Measurements from ENCODE around the gene C19orf18. TPM values are rescaled to one million over a fixed set of nuclear protein-coding genes. Genes with fewer than 3 reads are reported as not detected.

The C19orf18 gene
- total RNA-seq, 1 experiment from 2014 or later = 0.43 TPM

- no peak for DNase-seq (ENCODE audit: low spot score)
- CTCF ChIA-PET = no interaction called here
- no TSS peak for BruUV-seq (replicated peaks)
These were observed 45.8 kb upstream of the C19orf18 start for GRCh38 chr19:58020129-58020528.

GRCh38 chr19:58014141-58014540 lies 39.8 kb upstream of the C19orf18 start:
- intact Hi-C loops (cut with micrococcal nuclease; ENCODE audit: unreplicated experiment) = no loop called here
- CTCF ChIA-PET = no interaction called here
- Histone ChIP-seq H3K27me3 (replicated peaks; ENCODE audit: insufficient read depth, low read depth, low read length, poor library complexity) (no peaks in the 10 kb centered on the region), H3K9me3 (ENCODE audit: low read depth, low read length, poor library complexity, severe bottlenecking) (no peaks in the 10 kb centered on the region), H3K36me3 (ENCODE audit: insufficient read depth, low read length, poor library complexity, severe bottlenecking) (no peaks in the 10 kb centered on the region), H3K27ac (ENCODE audit: low read depth, low read length, poor library complexity, severe bottlenecking) (no peak overlapping the region), H3K4me1 (ENCODE audit: insufficient read depth, low read length, poor library complexity, severe bottlenecking) (peaks cover 4% of the 10 kb centered on the region), H3K4me3 (ENCODE audit: low read depth, low read length, poor library complexity, severe bottlenecking) (no peak overlapping the region)
- BruUV-seq (replicated peaks) = no TSS peak
- DNase-seq (ENCODE audit: low spot score) = no peak
- POLR2A ChIA-PET (ENCODE audit: low non-redundant PET) = no interaction called here
- TF ChIP-seq CTCF (conservative IDR thresholded peaks at IDR 0.05; ENCODE audit: low read depth, low read length) (no peak), EZH2 (IDR thresholded peaks at IDR 0.05; ENCODE audit: borderline replicate concordance, low read depth, low read length, poor library complexity, severe bottlenecking) (no peak)

More at GRCh38 chr19:58020129-58020528, 45.8 kb upstream of the C19orf18 start:
- Histone ChIP-seq H3K4me1 (ENCODE audit: insufficient read depth, low read length, poor library complexity, severe bottlenecking) (no peaks in the 10 kb centered on the region), H3K4me3 (ENCODE audit: low read depth, low read length, poor library complexity, severe bottlenecking) (no peak overlapping the region), H3K27me3 (replicated peaks; ENCODE audit: insufficient read depth, low read depth, low read length, poor library complexity) (no peaks in the 10 kb centered on the region), H3K36me3 (ENCODE audit: insufficient read depth, low read length, poor library complexity, severe bottlenecking) (no peaks in the 10 kb centered on the region), H3K27ac (ENCODE audit: low read depth, low read length, poor library complexity, severe bottlenecking) (no peak overlapping the region), H3K9me3 (ENCODE audit: low read depth, low read length, poor library complexity, severe bottlenecking) (peaks cover 3% of the 10 kb centered on the region)
- intact Hi-C loops (cut with micrococcal nuclease; ENCODE audit: unreplicated experiment) = no loop called here
- POLR2A ChIA-PET (ENCODE audit: low non-redundant PET) = no interaction called here
- TF ChIP-seq CTCF (conservative IDR thresholded peaks at IDR 0.05; ENCODE audit: low read depth, low read length) (no peak), EZH2 (IDR thresholded peaks at IDR 0.05; ENCODE audit: borderline replicate concordance, low read depth, low read length, poor library complexity, severe bottlenecking) (no peak)

- BruUV-seq (replicated peaks) = no TSS peak
- Histone ChIP-seq H3K27ac (ENCODE audit: low read depth, low read length, poor library complexity, severe bottlenecking) (no peak overlapping the region), H3K27me3 (replicated peaks; ENCODE audit: insufficient read depth, low read depth, low read length, poor library complexity) (no peaks in the 10 kb centered on the region), H3K4me1 (ENCODE audit: insufficient read depth, low read length, poor library complexity, severe bottlenecking) (peaks cover 5% of the 10 kb centered on the region), H3K9me3 (ENCODE audit: low read depth, low read length, poor library complexity, severe bottlenecking) (peaks cover 8% of the 10 kb centered on the region), H3K4me3 (ENCODE audit: low read depth, low read length, poor library complexity, severe bottlenecking) (peak overlapping the region; percentile 59), H3K36me3 (ENCODE audit: insufficient read depth, low read length, poor library complexity, severe bottlenecking) (peaks cover 9% of the 10 kb centered on the region)
- no peak for DNase-seq (ENCODE audit: low spot score)
- intact Hi-C loops (cut with micrococcal nuclease; ENCODE audit: unreplicated experiment) = no loop called here
- CTCF ChIA-PET = no interaction called here
- TF ChIP-seq CTCF (conservative IDR thresholded peaks at IDR 0.05; ENCODE audit: low read depth, low read length) = no peak
- no peak for TF ChIP-seq EZH2 (IDR thresholded peaks at IDR 0.05; ENCODE audit: borderline replicate concordance, low read depth, low read length, poor library complexity, severe bottlenecking)
- POLR2A ChIA-PET (ENCODE audit: low non-redundant PET) = no interaction called here
These were observed 36.2 kb upstream of the C19orf18 start for GRCh38 chr19:58010507-58010906.

Data from A673 (cell line).